Hypothalamus (tissue), 51 donors: Measurements from ENCODE around the gene CDK5RAP3.
"Not testable (repeated sequence)": the region's sequence is repeated elsewhere in the genome, so short reads cannot be mapped to it uniquely, and the experiment has no call there.

Source experiments
- DNase-seq, 51 donors: peaks; one replicate each; lab custom pipeline; 2025; lab: John Stamatoyannopoulos, UW

CDK5RAP3 gene

GRCh38 chr17:47994724-47995123 is 23.8 kb downstream of the CDK5RAP3 start:
- no peak for DNase-seq

DNA sequence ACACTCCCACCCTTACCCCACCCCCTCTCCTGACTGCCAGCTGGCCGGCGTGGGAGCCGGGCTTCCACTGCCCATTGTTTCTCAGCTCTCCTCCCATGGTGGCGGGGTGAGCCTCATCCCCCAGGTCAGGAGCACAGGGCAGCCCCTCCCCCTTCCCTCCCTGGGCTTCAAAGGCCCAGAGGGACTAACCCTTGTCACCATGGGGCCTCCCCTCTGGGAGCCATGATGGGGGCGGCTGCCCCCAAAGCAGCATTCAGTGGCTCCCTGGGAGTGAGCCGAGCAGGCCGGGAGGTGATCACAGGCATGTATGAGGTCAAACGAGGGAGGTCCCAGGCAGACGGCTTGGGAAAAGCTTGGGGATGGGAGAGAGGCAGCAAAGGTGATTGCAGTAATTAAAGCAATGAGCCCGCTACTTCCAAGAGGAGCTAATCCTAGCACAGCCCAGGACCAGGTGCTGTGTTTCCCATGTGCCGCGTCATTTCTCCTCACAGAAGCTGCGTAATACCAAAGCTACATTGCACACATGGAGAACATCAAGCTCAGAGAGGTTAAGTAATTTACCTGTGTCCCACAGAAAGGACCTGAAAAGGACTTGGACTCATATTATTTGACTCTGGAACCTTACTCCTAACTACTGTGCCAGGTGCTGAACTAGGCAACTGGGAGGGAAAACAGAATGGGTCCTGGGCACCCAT is 24.5 kb downstream of the CDK5RAP3 start:
- DNase-seq: no peak

GRCh38 chr17:47996201-47996600 is 25.3 kb downstream of the CDK5RAP3 start:
- no peak for DNase-seq

GRCh38 chr17:47997586-47997985 is 26.7 kb downstream of the CDK5RAP3 start:
- no peak for DNase-seq

GRCh38 chr17:47998044-47998443 is 27.1 kb downstream of the CDK5RAP3 start:
- DNase-seq: no peak

DNA sequence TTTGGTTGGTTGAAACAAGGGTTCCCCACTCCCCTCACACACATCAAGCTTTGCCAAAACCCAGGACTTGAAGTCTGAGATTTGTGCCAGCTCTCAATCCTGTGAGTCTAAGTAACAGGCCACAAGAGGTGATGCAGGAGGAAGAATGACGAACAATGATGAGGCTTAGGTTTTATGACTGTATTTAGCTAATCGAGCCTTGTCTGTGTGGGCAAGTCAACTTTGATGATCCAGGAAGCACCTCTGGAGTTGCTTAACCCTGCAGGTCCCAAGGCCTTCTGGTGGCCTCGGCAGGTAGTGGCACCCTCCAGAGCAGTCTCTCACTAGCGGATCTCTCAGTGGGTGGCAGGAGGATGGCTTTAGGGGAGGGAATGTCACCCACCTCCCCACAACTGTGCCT is 28.7 kb downstream of the CDK5RAP3 start:
- no peak for DNase-seq

DNA sequence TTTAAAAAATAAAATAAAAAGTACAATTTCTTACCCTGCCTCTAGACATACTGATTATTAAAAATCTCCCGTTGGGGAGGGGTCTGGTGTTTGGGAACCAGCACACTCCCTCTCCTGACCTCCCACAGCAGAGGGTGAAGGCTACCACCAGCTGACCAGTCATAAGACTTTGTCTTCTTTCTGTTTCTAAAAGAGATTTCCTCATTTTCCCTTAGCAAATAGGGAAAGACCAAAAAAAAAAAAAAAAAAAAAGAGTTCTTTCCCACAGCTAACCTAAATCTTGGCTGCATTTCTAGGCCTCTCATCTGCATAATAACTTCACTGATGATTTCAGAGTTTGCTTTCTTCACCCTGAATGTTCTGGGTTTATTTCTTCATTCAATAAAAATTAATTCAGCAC is 30.3 kb downstream of the CDK5RAP3 start:
- no peak for DNase-seq

GRCh38 chr17:48001657-48002056 is 30.7 kb downstream of the CDK5RAP3 start:
- DNase-seq: not testable (repeated sequence)

GRCh38 chr17:48002266-48002915 is 31.5 kb downstream of the CDK5RAP3 start:
- peak in 2 of 51 donors; percentile 11 to 62 for DNase-seq

DNA sequence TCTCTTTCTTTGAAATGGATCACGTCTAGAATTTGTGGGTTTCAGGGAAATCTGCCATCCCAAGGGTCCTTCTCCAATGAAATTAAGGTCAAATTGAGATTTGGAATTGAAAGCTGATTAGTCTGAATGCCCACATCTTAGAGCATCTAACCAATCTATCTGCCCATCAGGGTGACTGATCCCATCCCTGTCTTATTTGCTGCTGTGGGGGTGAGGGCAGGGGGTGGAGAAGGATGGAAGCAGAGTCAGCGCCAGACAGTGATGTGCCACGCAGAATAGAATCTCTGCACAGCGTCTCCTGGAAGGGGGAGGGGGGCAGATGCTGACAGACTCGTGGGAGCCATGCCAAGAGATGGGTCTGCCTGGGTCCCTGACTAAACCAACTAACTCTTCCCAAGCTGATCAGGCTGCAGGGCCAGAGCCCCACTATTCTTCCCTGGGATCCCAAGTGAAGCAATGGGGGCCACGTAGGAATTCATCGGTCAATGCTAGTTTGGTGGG is 32.1 kb downstream of the CDK5RAP3 start:
- peak in 4 of 51 donors; percentile 10 to 67 (median 34) for DNase-seq

GRCh38 chr17:48003417-48004151 is 32.7 kb downstream of the CDK5RAP3 start:
- peak in 2 of 51 donors; percentile 17 to 67 for DNase-seq

GRCh38 chr17:48004983-48005382 is 34.1 kb downstream of the CDK5RAP3 start:
- DNase-seq: no peak

- no peak for DNase-seq
Measured at GRCh38 chr17:48006936-48007709, 36.2 kb downstream of the CDK5RAP3 start.

GRCh38 chr17:48010193-48010592 is 39.3 kb downstream of the CDK5RAP3 start:
- no peak for DNase-seq

GRCh38 chr17:48011405-48012150 is 40.7 kb downstream of the CDK5RAP3 start:
- no peak for DNase-seq

DNA sequence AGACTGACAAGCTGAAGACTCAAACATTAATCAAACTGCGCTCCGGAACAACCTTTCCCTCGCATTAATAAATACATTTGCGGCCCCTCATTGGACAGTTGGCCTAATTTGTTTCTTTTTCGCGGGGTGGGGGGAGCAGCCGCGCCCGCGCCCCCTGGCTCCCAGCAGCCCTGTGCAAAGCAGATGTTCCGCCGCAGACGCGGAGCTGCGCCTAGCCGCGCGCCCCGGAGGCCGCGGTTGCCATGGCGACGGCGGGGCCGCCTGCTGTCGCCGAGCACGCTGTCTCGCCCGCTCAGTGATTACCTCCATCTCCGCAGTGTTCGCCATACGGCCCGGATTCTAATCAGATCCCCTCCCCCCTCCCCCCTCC is 41.2 kb downstream of the CDK5RAP3 start:
- DNase-seq: peak in 24 of 51 donors; percentile 5 to 64 (median 38)

DNA sequence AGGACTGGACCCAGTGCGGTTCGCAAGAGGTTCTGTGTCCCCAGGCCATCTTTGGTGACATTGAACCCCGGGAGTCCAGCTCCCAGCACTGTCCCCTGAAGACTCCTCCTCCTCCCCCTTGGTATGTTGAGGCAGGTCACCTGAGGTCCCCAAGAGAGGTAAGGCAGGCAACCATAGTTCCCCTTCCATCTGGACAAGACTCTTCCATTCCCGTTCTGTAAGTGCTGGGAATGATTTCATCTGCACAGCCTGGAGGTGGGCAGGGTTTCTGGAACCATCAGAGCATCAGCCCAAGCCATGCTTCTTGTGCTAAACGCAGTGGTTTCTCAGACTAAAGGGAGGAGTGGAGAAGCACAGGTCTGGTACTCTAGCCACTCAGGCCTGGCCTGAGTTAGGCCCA is 41.7 kb downstream of the CDK5RAP3 start:
- peak in 1 of 51 donors; percentile 54 for DNase-seq

DNA sequence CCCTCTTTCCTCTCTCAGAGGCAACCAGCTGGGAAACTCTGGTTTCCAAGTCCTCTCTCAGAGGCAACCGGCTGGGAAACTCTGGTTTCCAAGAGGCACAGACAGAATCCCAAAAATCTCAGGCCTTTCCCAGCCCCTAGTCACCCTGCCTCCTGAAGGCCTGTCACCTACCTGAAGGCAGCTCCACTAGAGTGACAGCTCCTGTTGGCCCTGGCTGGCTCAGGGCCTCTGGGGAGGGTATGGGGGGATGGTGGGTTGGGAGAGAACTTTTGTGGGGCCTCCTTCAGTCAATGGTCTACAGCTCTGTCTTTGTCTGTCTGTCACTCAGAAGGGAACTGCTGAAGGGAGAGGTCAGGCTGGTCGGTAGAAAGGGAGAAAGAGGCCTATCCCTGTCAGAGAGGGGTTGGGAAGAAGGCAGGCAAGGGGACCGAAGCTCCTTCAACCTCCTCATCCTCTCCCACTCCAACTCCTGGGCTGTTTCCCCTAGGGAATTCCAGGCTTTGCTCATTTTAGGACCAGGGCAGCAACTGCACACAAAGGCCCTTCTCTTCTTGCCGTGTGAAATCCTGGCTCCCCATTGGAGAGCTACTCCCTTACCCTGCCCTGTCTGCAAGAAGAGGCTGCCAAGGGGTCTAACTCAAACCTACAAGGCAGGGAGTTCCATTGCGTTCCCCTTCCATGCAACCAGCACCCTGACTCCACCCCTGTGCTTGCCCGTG is 43.1 kb downstream of the CDK5RAP3 start:
- no peak for DNase-seq

DNA sequence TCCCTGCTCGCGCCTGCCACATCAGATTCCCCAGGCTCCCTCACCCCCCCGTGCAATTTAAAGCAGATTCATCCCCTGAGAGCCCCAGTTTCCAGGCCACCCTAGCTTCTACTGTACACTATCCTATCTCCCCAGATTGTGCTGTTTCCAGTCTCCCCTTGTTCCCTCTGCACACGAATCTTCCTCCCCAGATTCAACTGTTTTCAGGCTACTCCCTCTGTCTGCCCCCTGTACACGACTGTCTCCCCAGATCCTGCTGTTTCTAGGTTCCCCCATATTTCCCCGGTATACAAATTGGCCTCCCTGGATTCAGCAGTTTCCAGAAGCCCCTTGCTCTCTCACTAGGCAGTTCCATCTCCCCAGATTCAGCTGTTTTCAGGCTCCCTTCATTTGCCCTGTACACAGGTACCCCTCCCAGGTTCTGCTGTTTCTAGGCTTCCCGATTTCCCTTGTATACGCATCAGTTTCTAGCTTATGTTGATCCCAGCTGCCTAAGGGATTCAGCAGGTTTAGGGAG is 43.7 kb downstream of the CDK5RAP3 start:
- DNase-seq: peak in 1 of 51 donors; percentile 18
